ENCODE measurements around the gene CASR.

GRCh38 chr3:122331886-122332285 is 148.4 kb downstream of the CASR start:
- TF ChIP-seq EP300 (IDR thresholded peaks at IDR 0.05): no peak
- no peak for TF ChIP-seq CTCF (IDR thresholded peaks at IDR 0.05)
- TF ChIP-seq POLR2A (IDR thresholded peaks at IDR 0.05): no peak

Measured in ovary (tissue), 3 donors.